Stimulated activated CD8-positive, alpha-beta memory T cell treated with anti-CD3 and anti-CD28 coated beads, Interleukin-4, amount 100 ng/mL, for 1 hour (primary cell): ENCODE results near the gene TESK2.
"Not testable (repeated sequence)": the region's sequence is repeated elsewhere in the genome, so short reads cannot be mapped to it uniquely, and the experiment has no call there.

Experiments used
- DNase-seq, 2 donors: peaks; one replicate each; pipeline ENCODE4 v3.0.0-alpha.2; 2020; ENCODE audit warnings: low read depth in 2 of 2, low spot score in 1 of 2

The TESK2 gene

DNA sequence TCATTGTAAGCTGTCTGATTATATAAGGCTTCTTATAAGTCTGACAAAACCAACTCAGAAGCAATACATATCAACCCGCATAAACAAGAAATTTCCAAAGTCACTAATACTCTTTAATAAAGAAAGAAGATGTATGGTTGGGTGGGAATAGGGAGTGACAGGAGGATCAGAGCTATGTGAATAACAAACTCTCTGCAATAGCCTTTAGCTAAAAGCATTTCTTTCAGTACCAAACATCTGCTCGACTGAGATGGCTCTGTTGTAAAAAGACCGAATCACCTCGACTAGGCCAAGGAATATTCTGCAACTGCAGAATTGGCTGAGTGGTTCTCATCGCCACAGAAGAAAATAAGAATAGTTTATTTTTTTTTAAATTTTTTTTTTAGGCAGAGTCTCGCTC, 111.4 kb downstream of the TESK2 start:
- DNase-seq, result no peak

DNA sequence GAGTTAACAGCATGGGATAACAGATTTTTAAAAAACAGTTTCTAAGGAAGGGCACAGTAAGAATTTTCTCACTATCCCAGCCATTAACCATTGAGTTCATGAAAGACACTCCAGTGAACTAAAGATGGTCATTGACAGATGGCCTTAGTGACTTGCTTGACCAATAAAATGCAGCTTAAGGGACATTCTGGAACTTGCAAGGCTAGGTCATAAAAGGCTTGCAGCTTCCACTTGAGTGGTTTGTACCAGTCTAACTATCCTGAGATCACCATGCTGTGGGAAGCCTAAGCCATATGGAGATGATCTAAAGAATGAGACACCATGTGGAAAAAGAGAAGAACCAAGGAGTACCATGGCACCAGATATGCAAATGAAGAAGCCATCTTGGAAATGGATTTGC, 112.8 kb downstream of the TESK2 start:
- DNase-seq, result no peak

DNA sequence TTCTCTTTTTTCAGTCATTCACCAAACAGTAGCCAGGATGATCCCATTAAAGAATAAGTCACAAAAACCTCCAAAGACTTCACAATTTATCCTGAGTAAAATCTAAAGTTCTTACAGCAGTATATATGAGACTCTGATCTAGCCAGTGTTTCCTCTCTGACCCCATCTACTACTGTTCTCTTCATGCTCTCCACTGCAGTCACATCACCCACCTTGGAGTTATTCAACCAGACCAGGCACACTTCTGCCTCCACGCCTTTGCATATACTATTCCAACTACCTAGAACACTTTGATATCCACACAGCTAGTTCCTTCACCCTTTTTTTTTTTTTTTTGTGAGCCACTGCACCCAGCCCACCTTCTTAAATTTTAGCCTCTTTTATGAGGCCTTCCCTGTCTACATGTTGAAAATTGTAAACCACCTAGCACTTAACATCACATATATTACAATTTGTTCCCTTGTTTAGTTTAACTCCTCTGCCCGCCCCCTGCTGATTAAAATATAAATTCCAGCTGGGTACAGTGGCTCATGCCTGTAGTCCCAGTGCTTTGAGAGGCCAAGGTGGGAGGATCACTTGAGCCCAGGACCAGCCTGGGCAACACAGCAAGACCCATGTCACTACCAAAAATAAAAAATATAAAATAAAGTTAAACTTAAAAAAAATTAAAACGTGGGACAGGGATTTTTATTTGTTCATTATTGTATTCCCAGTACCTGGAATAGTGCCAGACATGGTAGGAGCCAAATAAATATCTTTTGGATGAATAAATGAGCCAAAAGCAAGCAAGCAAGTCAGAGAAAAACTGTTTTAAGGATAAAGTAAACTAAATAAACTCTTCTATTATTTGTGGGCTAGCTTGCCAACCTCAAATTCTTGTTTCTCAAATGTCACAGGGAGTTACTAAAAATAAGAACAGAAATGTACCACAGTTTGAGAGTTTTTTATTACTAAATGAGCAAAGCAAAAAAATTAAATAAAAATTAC, 115.6 kb downstream of the TESK2 start:
- no peak for DNase-seq

DNA sequence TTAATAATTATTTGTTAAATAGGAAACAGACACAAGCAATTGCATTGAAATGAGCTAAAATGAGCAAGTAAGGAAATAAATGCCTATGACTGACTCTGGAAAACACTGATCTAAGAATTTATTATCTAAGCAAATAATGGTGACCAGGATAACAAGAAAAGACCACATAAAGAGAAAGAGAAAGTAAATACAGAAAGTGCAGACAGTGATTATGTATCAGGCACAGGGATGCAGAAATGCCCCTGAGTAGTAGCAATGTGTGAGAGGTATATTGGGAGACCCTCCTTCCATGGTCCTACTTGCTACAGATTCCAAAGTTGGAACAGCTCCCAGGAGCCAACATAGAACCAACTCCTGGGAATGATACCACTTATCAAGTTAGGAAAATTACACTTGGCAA, 117.4 kb downstream of the TESK2 start:
- DNase-seq, result no peak

DNA sequence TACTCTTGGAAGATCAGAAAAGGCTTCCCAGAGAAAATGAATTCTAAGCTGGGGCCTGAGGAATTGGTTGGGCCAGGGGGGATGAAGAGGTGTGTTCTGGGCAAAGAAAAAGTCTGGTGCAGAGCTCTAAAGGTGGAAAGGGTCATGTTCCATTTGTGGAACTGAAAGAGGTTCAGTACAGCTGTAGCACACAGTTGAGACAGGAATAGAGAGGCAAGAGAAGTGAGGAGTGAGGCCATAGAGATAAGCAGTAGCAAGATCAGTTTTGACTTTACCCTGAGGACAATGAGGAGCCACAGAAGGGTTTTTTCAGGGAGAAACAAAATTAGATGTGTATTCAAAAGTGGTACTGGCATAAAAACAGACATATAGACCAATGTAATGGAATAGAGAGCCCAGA, 120.4 kb downstream of the TESK2 start:
- DNase-seq, result no peak

DNA sequence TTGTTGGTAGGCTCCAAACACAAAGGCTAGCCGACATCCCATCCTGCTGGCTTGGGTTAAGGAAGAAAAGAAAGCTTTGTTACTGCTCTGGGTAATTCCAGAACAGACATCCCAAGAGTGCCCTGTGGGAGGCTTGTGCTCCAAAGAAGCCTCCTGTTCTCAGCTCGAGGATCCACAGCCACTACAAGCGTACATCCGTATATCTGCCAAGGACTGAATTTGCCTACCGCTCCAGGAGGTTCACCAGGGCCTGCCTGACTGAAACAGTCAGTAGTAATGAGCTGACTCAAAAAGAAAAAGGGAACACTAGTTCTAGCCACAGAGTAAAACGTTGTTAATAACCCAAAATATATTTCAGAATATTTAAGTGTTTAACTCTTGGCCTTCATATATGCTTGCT, 125.9 kb downstream of the TESK2 start:
- DNase-seq, result no peak

DNA sequence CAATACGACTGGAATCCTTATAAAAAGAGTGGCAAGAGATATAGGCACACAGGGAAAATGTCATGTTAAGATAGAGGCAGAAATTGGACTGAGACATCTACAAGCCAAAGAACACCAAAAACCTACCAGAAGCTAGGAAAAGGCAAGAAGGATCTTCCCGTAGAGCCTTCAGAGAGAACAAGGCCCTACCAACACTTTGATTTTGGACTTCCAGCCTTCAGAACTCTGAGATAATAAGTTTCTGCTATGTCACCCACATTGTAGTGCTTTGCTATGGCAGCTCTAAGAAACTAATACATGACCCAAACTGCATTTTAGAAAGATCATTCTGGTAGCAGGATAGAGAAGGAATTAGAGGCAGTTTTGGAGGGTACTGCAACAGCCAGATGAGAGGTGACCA, 126.7 kb downstream of the TESK2 start:
- DNase-seq, result no peak

DNA sequence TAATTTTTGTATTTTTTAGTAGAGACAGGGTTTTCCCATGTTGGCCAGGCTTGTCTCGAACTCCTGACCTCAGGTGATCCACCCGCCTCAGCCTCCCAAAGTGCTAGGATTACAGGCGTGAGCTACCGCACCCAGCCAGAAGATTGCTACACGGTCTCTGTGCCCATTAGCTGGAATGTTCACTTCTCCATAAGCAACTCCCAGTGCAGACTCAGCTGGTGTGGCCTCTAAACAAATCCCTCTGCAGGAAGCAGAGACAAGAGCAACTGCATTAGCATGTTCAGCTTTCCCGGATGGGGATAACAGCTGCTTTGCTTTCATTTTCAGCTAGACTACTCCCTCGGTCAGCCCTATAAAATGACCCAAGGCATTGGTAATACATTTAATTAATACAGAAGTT, 130.0 kb downstream of the TESK2 start:
- DNase-seq, result not testable (repeated sequence)

DNA sequence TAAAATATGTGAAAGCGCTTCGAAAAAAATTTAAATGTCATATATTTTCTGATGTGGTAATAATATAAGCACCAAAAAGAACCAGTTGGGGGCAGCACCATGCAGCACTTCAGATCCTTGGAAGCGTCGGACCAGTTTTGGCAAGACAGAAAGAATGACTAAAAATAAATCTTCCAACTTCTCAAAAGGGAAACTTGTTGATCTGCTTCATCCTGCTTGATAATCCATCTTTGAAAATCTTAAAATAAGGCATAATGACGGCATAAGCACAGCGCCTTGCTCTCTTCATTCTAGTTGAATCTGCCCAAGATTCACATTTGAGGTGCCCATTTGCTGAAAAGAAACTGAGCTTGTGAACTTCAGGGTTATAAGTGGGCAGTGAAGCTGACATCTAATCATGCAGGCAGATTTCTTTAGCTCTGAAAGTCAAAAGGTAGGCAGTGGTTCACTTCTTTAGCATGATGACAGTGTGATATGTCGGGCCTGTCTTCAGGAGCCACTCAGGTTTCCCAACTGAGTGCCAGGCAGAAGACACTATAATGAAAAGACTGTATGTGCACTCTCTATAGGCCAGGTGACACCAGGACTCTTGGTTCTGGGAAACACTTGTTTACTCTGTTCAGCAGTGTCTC, 131.0 kb downstream of the TESK2 start:
- DNase-seq, result peak in 1 of 2 donors; percentile 16

DNA sequence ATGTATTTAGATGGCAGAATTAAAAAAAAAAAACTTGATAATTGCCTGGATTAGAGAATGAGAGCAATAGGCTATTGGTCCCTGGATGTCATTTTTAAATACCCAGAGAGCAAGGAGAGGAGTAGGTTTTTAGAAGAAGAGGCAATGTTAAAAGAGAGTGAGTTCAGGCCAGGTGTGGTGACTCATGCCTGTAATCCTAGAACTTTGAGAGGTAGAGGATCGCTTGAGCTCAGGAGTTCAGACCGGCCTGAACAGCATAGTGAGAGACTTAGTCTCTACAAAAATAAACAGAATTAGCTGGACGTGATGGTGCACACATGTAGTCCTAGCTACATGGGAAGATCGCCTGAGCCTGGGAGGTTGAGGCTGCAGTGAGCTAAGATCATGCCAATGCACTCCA, 134.8 kb downstream of the TESK2 start:
- DNase-seq, result no peak

DNA sequence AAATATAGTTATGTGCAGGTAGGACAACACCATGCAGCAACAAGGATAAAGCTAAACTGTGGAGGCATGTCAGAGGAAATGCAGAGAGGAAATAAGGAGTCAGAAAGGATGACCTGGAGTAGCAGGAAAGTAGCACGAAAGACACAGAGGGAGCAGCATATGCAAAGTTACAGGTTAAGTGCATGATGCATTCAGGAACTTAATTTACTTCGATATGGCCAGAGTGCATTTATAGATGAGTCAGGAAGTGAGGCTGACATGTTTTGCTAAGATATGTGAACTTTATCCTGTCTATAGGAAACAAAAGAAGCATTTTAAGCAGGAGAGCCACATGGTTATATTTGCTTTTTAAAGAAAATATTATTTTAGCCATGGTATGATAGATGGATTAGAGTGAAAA, 135.3 kb downstream of the TESK2 start:
- no peak for DNase-seq

DNA sequence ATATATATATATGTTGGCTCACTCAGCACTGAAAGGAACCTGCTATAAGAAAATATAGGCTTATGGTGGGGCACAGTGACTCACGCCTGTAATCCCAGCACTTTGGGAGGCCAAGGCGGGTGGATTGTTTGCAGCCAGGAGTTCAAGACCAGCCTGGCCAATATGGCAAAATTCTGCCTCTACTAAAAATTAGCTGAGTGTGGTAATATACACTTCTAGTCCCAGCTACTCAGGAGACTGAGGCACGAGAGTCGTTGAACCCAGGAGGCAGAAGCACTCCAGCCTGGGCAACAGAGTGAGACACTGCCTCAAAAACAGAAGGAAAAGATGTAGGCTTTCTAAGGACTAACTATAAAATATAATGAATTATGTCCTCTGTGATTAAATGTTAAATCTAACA, 136.1 kb downstream of the TESK2 start:
- DNase-seq, result no peak

DNA sequence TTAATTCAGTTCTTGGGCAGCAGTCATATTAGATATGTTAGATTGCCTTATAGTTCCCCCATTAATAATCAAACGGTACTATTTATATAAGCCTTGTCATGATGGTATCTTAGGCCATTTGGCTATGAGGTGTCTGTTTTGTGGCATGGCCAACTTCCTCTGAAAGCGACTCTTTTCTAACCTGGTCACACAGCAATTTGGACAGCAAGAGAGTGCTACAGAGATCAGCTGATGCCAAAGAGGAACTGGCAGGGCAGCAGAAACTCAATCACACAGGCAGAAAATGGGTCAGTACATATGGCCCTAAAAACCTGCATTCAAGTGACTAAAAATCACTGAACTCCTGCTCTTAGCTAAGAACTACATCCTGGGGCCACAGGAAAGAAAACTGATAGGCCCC, 137.3 kb downstream of the TESK2 start:
- DNase-seq, result no peak

DNA sequence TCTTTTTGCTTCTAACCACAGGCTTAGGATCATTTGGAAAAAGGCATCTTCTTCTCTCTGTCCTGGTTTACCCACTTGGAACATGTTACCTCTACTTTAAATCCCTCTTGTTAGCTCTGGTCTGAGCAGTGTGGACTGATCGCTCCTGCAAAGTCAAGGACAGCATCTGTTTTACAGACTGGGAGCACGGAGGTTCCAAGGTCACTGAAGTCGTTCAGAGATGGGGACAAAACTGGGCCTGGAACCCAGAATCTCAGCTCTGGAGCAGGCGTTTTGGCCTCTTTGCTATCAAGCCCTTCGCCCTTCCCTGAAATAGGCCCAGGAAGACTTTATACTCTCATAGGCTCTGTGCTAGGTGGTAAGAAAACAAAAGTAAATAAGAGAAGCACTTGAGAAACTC, 139.5 kb downstream of the TESK2 start:
- no peak for DNase-seq

DNA sequence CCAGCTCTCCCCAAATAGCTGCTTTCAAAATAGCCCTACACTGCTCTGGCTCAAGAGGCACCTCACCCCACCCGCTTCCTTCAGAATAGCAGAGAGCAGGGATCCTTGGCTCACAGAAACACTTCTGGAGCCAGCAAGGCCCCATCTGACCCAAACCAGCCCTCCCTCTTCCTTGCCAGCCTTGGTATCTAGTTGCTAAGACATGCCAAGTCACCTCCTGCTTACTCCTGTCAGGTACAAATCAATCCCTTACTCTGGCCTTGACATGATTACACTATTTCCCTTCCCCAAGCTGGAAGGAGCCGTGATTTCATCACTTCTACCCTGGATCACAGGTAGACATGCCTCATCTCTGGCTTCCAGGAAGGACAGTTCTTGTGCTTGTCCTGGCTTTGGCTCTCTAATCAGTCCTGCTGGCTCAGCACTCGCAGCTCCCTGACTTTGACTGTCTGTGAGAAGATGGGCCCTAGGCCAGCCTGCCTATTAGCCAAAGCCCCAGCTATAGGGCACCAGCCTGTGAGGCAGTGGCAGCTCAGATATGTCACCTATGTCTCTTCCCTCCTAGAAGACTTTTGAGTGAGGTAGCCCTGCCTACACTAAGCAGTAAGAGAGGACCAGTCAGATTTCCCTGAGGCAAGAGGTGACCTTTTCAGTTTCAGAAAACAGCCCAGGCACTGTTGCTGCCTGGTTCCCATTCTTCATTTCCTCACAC, 141.8 kb downstream of the TESK2 start:
- no peak for DNase-seq

DNA sequence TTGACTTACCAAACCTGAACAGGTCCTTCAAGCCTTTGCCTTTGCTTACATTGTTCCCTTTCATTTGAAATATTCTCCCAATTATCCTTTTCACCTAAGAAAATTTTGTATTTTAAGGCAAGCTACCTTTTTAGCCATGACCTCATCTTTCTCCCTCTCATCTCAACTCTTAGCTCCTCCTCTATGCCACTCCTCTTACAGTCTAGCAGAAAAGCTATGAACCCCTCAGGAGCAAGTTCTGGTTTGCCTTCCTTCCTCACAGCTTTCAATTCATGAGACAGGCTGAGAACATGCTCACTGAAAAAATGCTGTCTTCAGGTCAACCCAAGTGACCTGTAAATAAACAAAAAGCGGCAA, 142.4 kb downstream of the TESK2 start:
- no peak for DNase-seq

DNA sequence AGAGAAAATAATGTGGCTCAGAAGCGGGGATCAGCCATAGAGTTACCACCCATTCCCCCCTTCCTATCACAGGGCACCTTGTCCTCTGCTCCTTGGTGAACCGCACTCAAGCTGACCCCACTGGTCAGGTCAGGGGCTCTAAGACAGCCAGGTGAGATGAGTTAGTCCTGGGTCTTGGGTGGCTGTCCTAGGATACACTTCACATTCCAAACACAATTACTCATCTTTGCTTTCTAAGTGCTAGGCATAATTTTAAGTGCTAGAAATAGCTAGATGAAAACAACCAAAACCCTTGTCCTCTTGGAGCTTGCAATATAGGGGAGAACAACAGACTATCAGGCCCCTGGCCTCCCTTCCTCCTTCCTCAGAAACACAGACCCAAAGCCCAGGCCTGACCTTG, 142.9 kb downstream of the TESK2 start:
- DNase-seq, result no peak

DNA sequence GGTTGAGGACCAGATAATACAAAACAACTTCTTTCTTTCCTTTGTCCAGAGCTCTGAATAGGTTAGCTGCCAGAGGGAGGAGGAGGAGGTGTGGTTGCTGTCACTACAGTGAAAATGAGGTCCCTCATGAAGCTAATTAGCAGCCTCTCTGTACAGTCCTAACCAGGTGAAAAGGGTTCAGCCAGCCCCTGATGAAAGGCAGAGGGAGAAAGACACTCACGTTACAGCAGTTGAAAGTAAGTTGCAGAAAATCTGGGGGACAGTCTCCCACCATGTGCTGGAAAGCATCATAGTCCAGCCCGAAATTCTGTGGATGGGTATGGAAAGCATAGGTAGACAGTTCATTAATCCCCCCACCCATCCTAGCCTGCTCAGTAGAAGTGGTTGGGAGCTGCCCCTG, 144.5 kb downstream of the TESK2 start:
- no peak for DNase-seq

DNA sequence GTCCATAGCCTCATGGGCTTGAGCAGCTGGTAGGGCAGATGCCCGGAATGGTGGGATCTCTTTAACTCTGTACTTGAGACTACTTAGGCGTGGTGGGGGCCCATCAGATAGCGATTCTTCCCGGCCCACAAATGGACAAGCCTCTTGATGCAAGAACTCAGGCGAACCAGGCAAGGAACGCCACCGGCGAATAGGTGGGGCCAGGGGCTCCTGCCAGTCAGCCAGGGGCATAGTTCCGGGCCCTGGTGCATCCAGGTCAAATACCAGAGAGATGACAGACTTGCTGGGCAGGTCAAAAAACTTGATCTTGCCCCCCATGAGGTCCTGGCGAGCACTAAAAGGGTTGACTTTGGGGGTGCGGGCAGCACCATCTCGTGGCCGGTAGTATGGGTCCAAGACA, 145.9 kb downstream of the TESK2 start:
- DNase-seq, result no peak

DNA sequence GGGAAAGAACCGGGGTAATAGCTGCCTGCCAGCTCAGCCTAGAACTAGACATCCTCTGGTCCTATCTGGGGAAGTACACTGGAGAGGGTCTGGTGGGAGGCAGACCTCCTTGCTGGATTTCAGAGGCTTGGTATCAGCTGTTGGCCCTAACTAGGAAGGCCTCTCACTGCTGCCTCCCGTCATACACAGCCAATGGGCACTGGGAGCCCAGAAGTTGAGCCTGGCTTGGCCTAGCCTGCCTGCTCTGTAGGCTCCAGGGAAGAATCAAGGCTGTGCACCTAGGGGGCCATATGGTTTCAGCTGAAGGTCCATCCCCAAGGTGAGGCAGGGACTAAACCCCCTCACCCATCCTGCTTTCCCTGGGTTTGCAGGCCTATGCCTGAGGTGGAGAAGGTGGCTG, 146.5 kb downstream of the TESK2 start:
- DNase-seq, result no peak

DNA sequence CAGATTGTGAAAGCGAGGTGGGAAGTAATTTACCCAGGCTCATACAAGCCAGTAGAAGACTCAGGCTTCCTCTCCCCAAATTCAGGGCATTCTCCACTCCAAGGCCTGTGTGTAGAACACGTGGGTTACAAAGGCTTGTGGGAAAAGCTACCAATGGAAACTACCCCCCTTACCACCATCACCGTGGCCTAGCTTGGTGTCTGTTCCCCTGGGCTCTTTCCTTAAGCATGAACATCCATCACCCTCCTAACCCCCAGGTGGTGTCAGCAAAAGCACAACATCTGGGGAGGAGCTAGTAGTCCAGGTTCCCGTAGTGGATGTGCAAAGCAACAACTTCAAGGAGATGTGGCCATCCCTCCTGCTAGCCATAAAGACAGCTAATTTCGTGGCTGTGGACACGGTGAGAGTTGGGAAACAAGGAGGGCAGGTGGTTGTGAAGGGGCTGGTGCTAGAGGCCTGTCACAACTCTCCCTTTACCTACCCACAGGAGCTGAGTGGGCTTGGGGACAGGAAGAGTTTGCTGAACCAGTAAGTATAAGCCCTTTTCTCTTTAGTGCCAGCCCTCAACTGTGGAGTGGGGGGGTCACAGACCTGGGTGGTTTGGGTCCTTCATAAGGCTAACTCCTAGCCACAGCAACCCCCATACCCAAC, 150.0 kb downstream of the TESK2 start:
- DNase-seq, result no peak
